DLD1 (cell line): Measurements from ENCODE around the gene PADI1.

Source experiments
- in situ Hi-C: cut with HindIII; loops from 2 replicates; pipeline ENCODE4 v1.10.0; 2017; ENCODE audit warnings: low sequenced_read_pairs

The PADI1 gene

GRCh38 chr1:17293681-17294425, 88.9 kb downstream of the PADI1 start:
- in situ Hi-C loops: no loop called here

DNA sequence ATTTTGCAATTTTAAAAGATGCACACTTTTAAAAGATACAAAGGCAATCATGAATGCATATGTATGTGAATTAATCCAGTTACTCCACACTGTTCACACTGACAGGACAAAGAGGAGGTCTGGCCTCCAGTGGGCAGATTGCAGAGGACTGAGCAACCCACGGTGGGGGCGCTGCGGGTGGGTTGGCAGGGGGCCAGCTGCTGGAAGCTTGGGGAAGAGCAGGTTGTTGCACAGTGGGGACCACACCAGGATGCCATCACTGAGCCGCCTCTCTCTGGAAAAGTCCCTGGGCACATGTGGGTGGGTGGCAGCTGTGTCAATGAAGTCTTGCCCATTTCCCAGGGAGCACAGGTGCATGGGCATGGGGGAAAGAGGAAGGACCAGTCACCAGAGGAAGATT, 90.4 kb downstream of the PADI1 start:
- in situ Hi-C loops: no loop called here
